Endothelial cell of umbilical vein (primary cell): ENCODE measurements around the gene FER. TPM values are rescaled to one million over a fixed set of nuclear protein-coding genes. Genes with fewer than 3 reads are reported as not detected.

ENCODE experiments used
- BruUV-seq: library from RNA; stranded (reverse); fragments of 400-500 nt; replicated peaks from 2 replicates; lab custom pipeline; 2021; lab: Mats Ljungman, UMichigan
- CTCF ChIA-PET: fragments of 300-600, 350-600 bp; sonication (Branson Sonifier 250); formaldehyde crosslinking; loops from one replicate; lab custom pipeline; 2021; ENCODE audit warnings: antibody characterized with exemption, inconsistent platforms; lab: Charles Lee
- POLR2A ChIA-PET: fragments of 300-600, 350-600 bp; sonication (Branson Sonifier 250); formaldehyde crosslinking; loops from one replicate; lab custom pipeline; 2021; ENCODE audit warnings: antibody characterized with exemption, inconsistent platforms; lab: Charles Lee
- DNase-seq: peaks from one replicate; pipeline ENCODE4 v3.0.0-alpha.2; 2011; ENCODE audit warnings: low read depth, low spot score
- FAIRE-seq: peaks from 2 replicates; lab custom pipeline; 2011; peaks lifted over from hg19 to GRCh38; lab: Jason Lieb, UNC
- H2AFZ ChIP-seq: 2 replicates; pipeline ENCODE4 v1.6.0; 2012; ENCODE audit warnings: low read depth, low read length, control low read depth, inconsistent platforms
- H3K27ac ChIP-seq: 2 replicates; pipeline ENCODE4 v1.5.1; 2011; ENCODE audit warnings: low read depth, mild to moderate bottlenecking, control low read depth, low read length, moderate library complexity; ENCODE audit not compliant: insufficient read depth
- H3K27me3 ChIP-seq, 2 experiments: 2 replicates each; pipeline versions ENCODE4 v1.6.0 to v1.6.1; 2011; ENCODE audit warnings: low read length in 2 of 2, mixed read lengths in 1 of 2; ENCODE audit not compliant: control insufficient read depth in 2 of 2, insufficient read depth in 2 of 2
- H3K36me3 ChIP-seq, 2 experiments: 2 replicates in 1 of 2; 3 replicates in 1 of 2; pipeline ENCODE4 v1.5.1; 2011; ENCODE audit warnings: low read length in 2 of 2, mild to moderate bottlenecking in 1 of 2, moderate library complexity in 1 of 2; ENCODE audit not compliant: control insufficient read depth in 2 of 2, insufficient read depth in 2 of 2; ENCODE audit errors: extremely low read depth in 1 of 2
- H3K4me1 ChIP-seq: 3 replicates; pipeline ENCODE4 v1.5.1; 2011; ENCODE audit warnings: mild to moderate bottlenecking, low read length; ENCODE audit not compliant: control insufficient read depth, insufficient read depth; ENCODE audit errors: extremely low read depth
- H3K4me2 ChIP-seq: 2 replicates; pipeline ENCODE4 v1.6.1; 2011; ENCODE audit warnings: low read length, control low read depth, mixed read lengths; ENCODE audit not compliant: insufficient read depth
- H3K4me3 ChIP-seq, 3 experiments: fragments of 200-600 bp in 1 of 3; sonication (generic), shearing (Covaris generic) in 1 of 3; replicated peaks in 1 of 3; 2 replicates each; pipeline ENCODE4 v1.5.1; 2011 to 2016; ENCODE audit warnings: control low read depth in 3 of 3, low read length in 3 of 3, mild to moderate bottlenecking in 2 of 3, inconsistent platforms in 1 of 3, low read depth in 1 of 3, moderate library complexity in 1 of 3; ENCODE audit not compliant: insufficient read depth in 1 of 3
- H3K79me2 ChIP-seq: 2 replicates; pipeline ENCODE4 v1.6.0; 2012; ENCODE audit warnings: low read length, inconsistent platforms; ENCODE audit not compliant: control insufficient read depth, insufficient read depth
- H3K9ac ChIP-seq: replicated peaks from 2 replicates; pipeline ENCODE3; 2011; ENCODE audit warnings: low read length, control low read depth; ENCODE audit not compliant: insufficient read depth; ENCODE audit errors: extremely low read depth
- H3K9me1 ChIP-seq: replicated peaks from 3 replicates; pipeline ENCODE4 v1.6.0; 2011; ENCODE audit warnings: mild to moderate bottlenecking, low read length; ENCODE audit not compliant: control insufficient read depth, insufficient read depth; ENCODE audit errors: extremely low read depth
- H3K9me3 ChIP-seq: replicated peaks from 2 replicates; pipeline ENCODE4 v1.5.1; 2012; ENCODE audit warnings: low read length, inconsistent platforms; ENCODE audit not compliant: control insufficient read depth, insufficient read depth
- H4K20me1 ChIP-seq: replicated peaks from 2 replicates; pipeline ENCODE3; 2011; ENCODE audit warnings: mild to moderate bottlenecking, low read length; ENCODE audit not compliant: control insufficient read depth, insufficient read depth; ENCODE audit errors: extremely low read depth
- CTCF ChIP-seq, 2 donors: IDR thresholded peaks; 1 replicate in 1 of 2; 2 replicates in 1 of 2; pipeline ENCODE4 v1.5.1; 2011; ENCODE audit warnings: low read length in 2 of 2, mild to moderate bottlenecking in 2 of 2, moderate library complexity in 2 of 2, control low read depth in 1 of 2, inconsistent platforms in 1 of 2, low read depth in 1 of 2; ENCODE audit not compliant: insufficient read depth in 1 of 2; ENCODE audit errors: extremely low read depth in 1 of 2
- EZH2 ChIP-seq: IDR thresholded peaks from 2 replicates; pipeline ENCODE4 v1.6.1; 2012; ENCODE audit warnings: borderline replicate concordance, low read depth, mild to moderate bottlenecking, moderate library complexity, low read length, inconsistent platforms; ENCODE audit not compliant: severe bottlenecking
- FOS ChIP-seq: IDR thresholded peaks from 2 replicates; pipeline ENCODE4 v1.6.1; 2011; ENCODE audit warnings: mild to moderate bottlenecking, low read length, moderate library complexity, borderline replicate concordance; ENCODE audit not compliant: insufficient read depth
- GATA2 ChIP-seq: IDR thresholded peaks from 2 replicates; pipeline ENCODE4 v1.7.0; 2011; ENCODE audit warnings: low read depth, mild to moderate bottlenecking, moderate library complexity, mixed read lengths, low read length; ENCODE audit not compliant: insufficient read length, insufficient read depth
- JUN ChIP-seq: IDR thresholded peaks from 2 replicates; pipeline ENCODE4 v1.6.1; 2011; ENCODE audit warnings: borderline replicate concordance, low read depth; ENCODE audit not compliant: insufficient read length, insufficient read depth
- MAX ChIP-seq: IDR thresholded peaks from 2 replicates; pipeline ENCODE4 v1.6.1; 2011; ENCODE audit not compliant: insufficient read depth, insufficient read length
- MYC ChIP-seq: IDR thresholded peaks from one replicate; pipeline ENCODE4 v1.6.1; 2011; ENCODE audit warnings: mild to moderate bottlenecking, low read depth, low read length
- POLR2A ChIP-seq: IDR thresholded peaks from 2 replicates; pipeline ENCODE4 v1.6.1; 2012; ENCODE audit warnings: low read depth, mild to moderate bottlenecking, control low read depth, low read length
- POLR2AphosphoS5 ChIP-seq: IDR thresholded peaks from 2 replicates; pipeline ENCODE4 v1.6.1; 2012; ENCODE audit warnings: low read depth, mild to moderate bottlenecking, control low read depth, low read length, moderate library complexity; ENCODE audit not compliant: insufficient read depth
- dilution Hi-C: fragments of 300-500 bp; cut with MboI; formaldehyde crosslinking; loops from one replicate; pipeline ENCODE4 v1.15.0; 2019; ENCODE audit warnings: low sequenced_read_pairs; ENCODE audit not compliant: extremely low pct_ligation_motif_present
- intact Hi-C: fragments of 100-400 bp; cut with micrococcal nuclease; formaldehyde crosslinking; loops from one replicate; pipeline ENCODE4 v1.10.0; 2022
- polyA plus RNA-seq, 4 experiments: library from polyadenylated mRNA; depleted of rRNA in 3 of 4; stranded (reverse) in 3 of 4; unstranded in 1 of 4; fragments of >200 nt; gene quantifications; 2 replicates each; pipeline versions ENCODE4 v1.2.1 to v1.2.3, GENCODE V29; 2011 to 2012; ENCODE audit warnings: missing spikeins in 1 of 4
- total RNA-seq: library from RNA; stranded (reverse); gene quantifications from 2 replicates; pipeline ENCODE4 v1.2.3, GENCODE V29; 2021

The FER gene
- total and polyA plus RNA-seq, 2 donors (not counting 3 experiments of a cell fraction or from before 2014, with no cell fraction given): 2.3 to 27.5 TPM

- Histone ChIP-seq H3K27me3 (no peaks in the 10 kb centered on the region), H3K36me3 (no peaks in the 10 kb centered on the region), H3K9me3 (no peaks in the 10 kb centered on the region), H3K4me3 (no peak overlapping the region), H2AFZ (peak overlapping the region; percentile 69), H4K20me1 (no peaks in the 10 kb centered on the region), H3K9ac (peak overlapping the region; percentile 65), H3K4me2 (peak overlapping the region; percentile 84), H3K27ac (peak overlapping the region; percentile 75), H3K79me2 (peaks cover 7% of the 10 kb centered on the region), H3K9me1 (no peaks in the 10 kb centered on the region), H3K4me1 (peaks cover 10% of the 10 kb centered on the region)
- POLR2A ChIA-PET: interaction anchor here (0.8 kb wide), 1 partner anchor 73 kb away, joined by 3 read pairs; no protein-coding TSS in a partner anchor
- no peak for FAIRE-seq
- intact Hi-C loops: loop anchor here (1.0 kb wide), 1 partner anchor 53 kb away; no protein-coding TSS in a partner anchor
- dilution Hi-C loops: no loop called here
- CTCF ChIA-PET: interaction anchor here (0.6 to 1.2 kb wide), 4 partner anchors 9 to 160 kb away, joined by 3 to 4 read pairs (median 3); no protein-coding TSS in a partner anchor
- TF ChIP-seq POLR2AphosphoS5: no peak
- TF ChIP-seq GATA2: no peak
- no peak for TF ChIP-seq CTCF (IDR thresholded peaks at IDR 0.05; ENCODE audit: extremely low read depth in 1 of 2, insufficient read depth in 1 of 2, low read depth in 1 of 2, low read length in 2 of 2)
- TF ChIP-seq EZH2: no peak
- TF ChIP-seq POLR2A: no peak
- no peak for TF ChIP-seq MYC
- no peak for TF ChIP-seq JUN
- no peak for TF ChIP-seq MAX
- TF ChIP-seq FOS: no peak
- no peak for DNase-seq
- TSS peak; percentile 99 for BruUV-seq
Observed at GRCh38 chr5:108801301-108801700, 53.6 kb downstream of the FER start.
